Gastroesophageal sphincter (tissue), 3 donors: Measurements from ENCODE around the gene OAS1.

Experiments
- EP300 ChIP-seq: sonication (generic); formaldehyde crosslinking; IDR thresholded peaks from one replicate; pipeline ENCODE4 v1.6.1; 2017; ENCODE audit warnings: antibody characterized with exemption, mild to moderate bottlenecking
- POLR2A ChIP-seq, 2 donors: fragments of 450-650 bp; IDR thresholded peaks; one replicate each; pipeline ENCODE4 v1.6.1; 2017; ENCODE audit warnings: antibody characterized with exemption in 2 of 2, mild to moderate bottlenecking in 2 of 2, moderate library complexity in 1 of 2
- POLR2AphosphoS5 ChIP-seq: sonication (generic); formaldehyde crosslinking; IDR thresholded peaks from one replicate; pipeline ENCODE4 v1.6.1; 2017; ENCODE audit warnings: antibody characterized with exemption
- TF ChIP-seq, protein P1 (sequence below), 4 experiments: fragments of 200-600 bp in 2 of 4; fragments of 450-650 bp in 2 of 4; sonication (generic) in 1 of 4; IDR thresholded peaks; one replicate each; pipeline ENCODE4 v1.5.1; 2017 to 2019; ENCODE audit warnings: antibody characterized with exemption in 4 of 4, mild to moderate bottlenecking in 2 of 4, moderate library complexity in 2 of 4

DNA sequence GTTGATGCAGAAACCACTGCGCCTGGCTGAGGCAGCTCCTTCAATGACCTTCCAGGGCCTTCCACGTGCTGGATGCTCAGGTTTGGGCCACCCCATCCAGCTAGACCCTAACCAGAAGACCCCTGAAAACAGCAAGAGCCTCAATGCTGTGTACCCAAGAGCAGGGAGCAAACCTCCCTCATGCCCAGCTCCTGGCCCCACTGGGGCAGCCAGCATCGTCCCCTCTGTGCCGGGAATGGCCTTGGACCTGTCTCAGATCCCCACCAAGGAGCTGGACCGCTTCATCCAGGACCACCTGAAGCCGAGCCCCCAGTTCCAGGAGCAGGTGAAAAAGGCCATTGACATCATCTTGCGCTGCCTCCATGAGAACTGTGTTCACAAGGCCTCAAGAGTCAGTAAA, 42.0 kb downstream of the OAS1 start:
- TF ChIP-seq, protein P1, sequence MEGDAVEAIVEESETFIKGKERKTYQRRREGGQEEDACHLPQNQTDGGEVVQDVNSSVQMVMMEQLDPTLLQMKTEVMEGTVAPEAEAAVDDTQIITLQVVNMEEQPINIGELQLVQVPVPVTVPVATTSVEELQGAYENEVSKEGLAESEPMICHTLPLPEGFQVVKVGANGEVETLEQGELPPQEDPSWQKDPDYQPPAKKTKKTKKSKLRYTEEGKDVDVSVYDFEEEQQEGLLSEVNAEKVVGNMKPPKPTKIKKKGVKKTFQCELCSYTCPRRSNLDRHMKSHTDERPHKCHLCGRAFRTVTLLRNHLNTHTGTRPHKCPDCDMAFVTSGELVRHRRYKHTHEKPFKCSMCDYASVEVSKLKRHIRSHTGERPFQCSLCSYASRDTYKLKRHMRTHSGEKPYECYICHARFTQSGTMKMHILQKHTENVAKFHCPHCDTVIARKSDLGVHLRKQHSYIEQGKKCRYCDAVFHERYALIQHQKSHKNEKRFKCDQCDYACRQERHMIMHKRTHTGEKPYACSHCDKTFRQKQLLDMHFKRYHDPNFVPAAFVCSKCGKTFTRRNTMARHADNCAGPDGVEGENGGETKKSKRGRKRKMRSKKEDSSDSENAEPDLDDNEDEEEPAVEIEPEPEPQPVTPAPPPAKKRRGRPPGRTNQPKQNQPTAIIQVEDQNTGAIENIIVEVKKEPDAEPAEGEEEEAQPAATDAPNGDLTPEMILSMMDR (IDR thresholded peaks at IDR 0.05), result no peak
- no peak for TF ChIP-seq POLR2A (IDR thresholded peaks at IDR 0.05)
- TF ChIP-seq EP300, result no peak
- no peak for TF ChIP-seq POLR2AphosphoS5
